DOHH2 (cell line): ENCODE measurements around the gene FKBP2.

Experiments used
- H3F3A ChIP-seq: fragments of 200-600 bp; sonication (generic), shearing (Covaris generic); 2 replicates; pipeline ENCODE4 v1.6.0; 2016; ENCODE audit warnings: antibody characterized with exemption, mild to moderate bottlenecking; ENCODE audit not compliant: control insufficient read depth, insufficient read depth
- H3K27ac ChIP-seq: fragments of 200-600 bp; sonication (generic); 2 replicates; pipeline ENCODE4 v1.5.1; 2014; ENCODE audit warnings: low read depth, mild to moderate bottlenecking, low read length, moderate library complexity
- H3K27me3 ChIP-seq: fragments of 200-600 bp; sonication (generic); 2 replicates; pipeline ENCODE4 v1.6.1; 2014; ENCODE audit warnings: mild to moderate bottlenecking, low read length, mixed read lengths; ENCODE audit not compliant: control insufficient read depth
- H3K36me3 ChIP-seq: fragments of 200-600 bp; sonication (generic); 2 replicates; pipeline ENCODE4 v1.6.1; 2014; ENCODE audit warnings: mild to moderate bottlenecking, low read length, moderate library complexity, mixed read lengths; ENCODE audit not compliant: control insufficient read depth
- H3K4me1 ChIP-seq: fragments of 200-600 bp; sonication (generic); 2 replicates; pipeline ENCODE4 v1.6.1; 2014; ENCODE audit warnings: mild to moderate bottlenecking, low read length, mixed read lengths; ENCODE audit not compliant: control insufficient read depth
- H3K4me2 ChIP-seq: fragments of 200-600 bp; sonication (generic); 2 replicates; pipeline ENCODE4 v1.6.0; 2014; ENCODE audit warnings: mild to moderate bottlenecking, low read length, moderate library complexity
- H3K4me3 ChIP-seq: fragments of 200-600 bp; sonication (generic); 2 replicates; pipeline ENCODE4 v1.5.1; 2014; ENCODE audit warnings: mild to moderate bottlenecking, low read length, mixed read lengths
- H3K79me2 ChIP-seq: fragments of 200-600 bp; sonication (generic); 2 replicates; pipeline ENCODE4 v1.6.1; 2014; ENCODE audit warnings: mild to moderate bottlenecking, low read length, mixed read lengths; ENCODE audit not compliant: control insufficient read depth
- H3K9me2 ChIP-seq: fragments of 200-600 bp; sonication (generic); replicated peaks from 2 replicates; pipeline ENCODE4 v1.6.1; 2014; ENCODE audit warnings: mild to moderate bottlenecking, low read length, mixed read lengths; ENCODE audit not compliant: control insufficient read depth
- H3K9me3 ChIP-seq: fragments of 200-600 bp; sonication (generic); 2 replicates; pipeline ENCODE4 v1.6.1; 2014; ENCODE audit warnings: antibody characterized with exemption, low read length, mixed read lengths; ENCODE audit not compliant: control insufficient read depth, insufficient read depth
- H4K20me1 ChIP-seq: fragments of 200-600 bp; sonication (generic); 2 replicates; pipeline ENCODE4 v1.6.0; 2014; ENCODE audit warnings: low read depth, mild to moderate bottlenecking, antibody characterized with exemption, low read length, moderate library complexity; ENCODE audit not compliant: control insufficient read depth, insufficient read depth
- CTCF ChIP-seq: fragments of 200-600 bp; sonication (generic); IDR thresholded peaks from one replicate; pipeline ENCODE4 v1.5.1; 2014; ENCODE audit warnings: antibody characterized with exemption, mild to moderate bottlenecking, low read depth, low read length; ENCODE audit not compliant: poor library complexity, severe bottlenecking
- EZH2phosphoT487 ChIP-seq: fragments of 200-600 bp; sonication (generic); IDR thresholded peaks from 2 replicates; pipeline ENCODE4 v1.6.1; 2017; ENCODE audit warnings: borderline replicate concordance, mild to moderate bottlenecking, antibody characterized with exemption, low read length, moderate library complexity, mixed read lengths

FKBP2 gene

GRCh38 chr11:64283092-64283491 is 42.2 kb downstream of the FKBP2 start:
- Histone ChIP-seq H3K36me3 (no peaks in the 10 kb centered on the region; the same call in 1 of the 2 replicates), H3K4me3 (no peak overlapping the region; the same call in 1 of the 2 replicates), H4K20me1 (no peaks in the 10 kb centered on the region), H3K4me1 (peaks cover 19% of the 10 kb centered on the region), H3K79me2 (peaks cover 12% of the 10 kb centered on the region), H3F3A (peaks cover 2% of the 10 kb centered on the region; the same call in 1 of the 2 replicates), H3K27me3 (no peaks in the 10 kb centered on the region), H3K9me2 (no peaks in the 10 kb centered on the region), H3K27ac (no peak overlapping the region), H3K4me2 (peak overlapping the region; percentile 82; the same call in 1 of the 2 replicates), H3K9me3 (no peaks in the 10 kb centered on the region)
- no peak for TF ChIP-seq EZH2phosphoT487
- TF ChIP-seq CTCF: no peak

- TF ChIP-seq EZH2phosphoT487: no peak
- Histone ChIP-seq H3K27me3 (no peaks in the 10 kb centered on the region), H3K9me3 (no peaks in the 10 kb centered on the region), H3K9me2 (no peaks in the 10 kb centered on the region), H4K20me1 (no peaks in the 10 kb centered on the region), H3K4me1 (peaks cover 19% of the 10 kb centered on the region), H3F3A (peaks cover 2% of the 10 kb centered on the region; the same call in 1 of the 2 replicates), H3K79me2 (peaks cover 12% of the 10 kb centered on the region), H3K36me3 (no peaks in the 10 kb centered on the region), H3K4me3 (peak within 1 kb of the TSS; percentile 76), H3K27ac (peak within 1 kb of the TSS; percentile 82), H3K4me2 (peak within 1 kb of the TSS; percentile 82)
Measured at GRCh38 chr11:64284048-64284961, 43.4 kb downstream of the FKBP2 start, which contains the start of gene BAD. BAD (minus strand) TSS chr11:64284665; CDS start chr11:64284368, 297 bp downstream.

GRCh38 chr11:64284962-64285884 is 44.3 kb downstream of the FKBP2 start, which contains the start of gene GPR137:
GPR137 (plus strand) TSS chr11:64285848; CDS start chr11:64286525, 677 bp downstream.
- Histone ChIP-seq H3K9me3 (no peaks in the 10 kb centered on the region), H3K4me3 (peak within 1 kb of the TSS; percentile 76), H3K27me3 (no peaks in the 10 kb centered on the region), H3K79me2 (peaks cover 12% of the 10 kb centered on the region), H3K4me2 (peak within 1 kb of the TSS; percentile 82), H3K4me1 (peaks cover 19% of the 10 kb centered on the region), H3F3A (peaks cover 2% of the 10 kb centered on the region; the same call in 1 of the 2 replicates), H3K9me2 (no peaks in the 10 kb centered on the region), H3K27ac (peak within 1 kb of the TSS; percentile 82), H4K20me1 (no peaks in the 10 kb centered on the region), H3K36me3 (no peaks in the 10 kb centered on the region)
- TF ChIP-seq EZH2phosphoT487 (no peak), CTCF (no peak)
